WI38 (cell line): ENCODE results near the gene TENM4.

Experiments
- H3K4me3 ChIP-seq: 2 replicates; pipeline ENCODE4 v1.5.1; 2011; ENCODE audit warnings: low read depth, mild to moderate bottlenecking, control low read depth, low read length
- TF ChIP-seq, protein P1 (sequence below): IDR thresholded peaks from 2 replicates; pipeline ENCODE4 v1.5.1; 2012; ENCODE audit warnings: low read depth, mild to moderate bottlenecking, control low read depth, low read length

Gene TENM4

GRCh38 chr11:78797559-78797958 is 643.3 kb downstream of the TENM4 start:
- TF ChIP-seq, protein P1, sequence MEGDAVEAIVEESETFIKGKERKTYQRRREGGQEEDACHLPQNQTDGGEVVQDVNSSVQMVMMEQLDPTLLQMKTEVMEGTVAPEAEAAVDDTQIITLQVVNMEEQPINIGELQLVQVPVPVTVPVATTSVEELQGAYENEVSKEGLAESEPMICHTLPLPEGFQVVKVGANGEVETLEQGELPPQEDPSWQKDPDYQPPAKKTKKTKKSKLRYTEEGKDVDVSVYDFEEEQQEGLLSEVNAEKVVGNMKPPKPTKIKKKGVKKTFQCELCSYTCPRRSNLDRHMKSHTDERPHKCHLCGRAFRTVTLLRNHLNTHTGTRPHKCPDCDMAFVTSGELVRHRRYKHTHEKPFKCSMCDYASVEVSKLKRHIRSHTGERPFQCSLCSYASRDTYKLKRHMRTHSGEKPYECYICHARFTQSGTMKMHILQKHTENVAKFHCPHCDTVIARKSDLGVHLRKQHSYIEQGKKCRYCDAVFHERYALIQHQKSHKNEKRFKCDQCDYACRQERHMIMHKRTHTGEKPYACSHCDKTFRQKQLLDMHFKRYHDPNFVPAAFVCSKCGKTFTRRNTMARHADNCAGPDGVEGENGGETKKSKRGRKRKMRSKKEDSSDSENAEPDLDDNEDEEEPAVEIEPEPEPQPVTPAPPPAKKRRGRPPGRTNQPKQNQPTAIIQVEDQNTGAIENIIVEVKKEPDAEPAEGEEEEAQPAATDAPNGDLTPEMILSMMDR, result no peak

DNA sequence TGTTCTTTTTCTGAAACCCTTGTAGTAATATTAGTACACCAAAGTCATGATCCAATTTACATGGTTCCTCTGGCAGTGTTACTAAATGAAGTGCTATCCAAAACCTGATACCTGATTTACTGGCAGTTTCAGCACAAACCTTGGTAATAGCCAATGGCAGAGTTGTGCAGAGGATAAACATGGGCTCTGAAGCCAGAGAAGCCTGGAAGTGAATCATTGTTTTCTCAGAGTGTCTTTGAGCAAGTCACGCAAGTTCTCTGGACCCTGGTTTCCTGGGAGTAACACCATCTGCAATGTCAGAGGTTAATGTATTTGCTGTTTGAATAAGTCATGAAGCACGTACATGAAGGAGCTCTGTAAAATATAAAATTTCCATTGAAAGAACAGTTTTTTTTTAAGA is 643.9 kb downstream of the TENM4 start:
- TF ChIP-seq, protein P1, result no peak

More at GRCh38 chr11:78797559-78797958, 643.3 kb downstream of the TENM4 start:
- no peak overlapping the region for H3K4me3 ChIP-seq

DNA sequence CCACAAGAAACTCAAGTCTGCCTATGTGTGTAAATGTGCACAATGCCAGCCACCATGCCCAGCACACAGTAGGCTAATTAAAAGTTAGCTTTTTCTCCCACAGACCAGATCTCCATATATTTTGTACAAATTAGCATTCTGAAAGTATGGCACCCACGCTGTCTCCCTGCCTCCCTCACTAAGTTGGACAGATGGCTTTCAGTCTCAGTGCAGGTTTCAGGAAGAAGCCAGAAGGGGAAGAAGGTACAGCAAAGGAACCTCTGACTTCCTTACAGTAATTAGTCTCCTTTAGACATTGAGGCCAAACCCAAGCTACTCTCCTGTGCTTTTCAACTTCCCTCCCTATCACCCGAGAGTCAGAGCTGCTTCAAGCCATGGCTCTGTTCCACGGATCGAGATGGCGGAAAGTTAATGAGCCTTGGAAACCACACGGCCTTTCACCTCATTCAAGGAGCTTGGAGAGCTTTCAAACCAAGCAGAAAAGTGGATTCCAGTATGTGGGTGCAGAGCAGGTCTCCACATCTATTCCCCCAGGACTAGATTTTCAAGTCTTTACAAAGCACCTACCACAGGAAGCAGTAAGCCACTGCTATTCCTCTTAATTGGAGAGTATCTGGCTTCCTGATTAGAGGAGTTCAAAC is 645.1 kb downstream of the TENM4 start:
- no peak overlapping the region for H3K4me3 ChIP-seq
- TF ChIP-seq, protein P1, result no peak

More for the DNA sequence above, 643.9 kb downstream of the TENM4 start:
- H3K4me3 ChIP-seq, result no peak overlapping the region

GRCh38 chr11:78791964-78792363 is 648.9 kb downstream of the TENM4 start:
- no peak overlapping the region for H3K4me3 ChIP-seq
- TF ChIP-seq, protein P1, result no peak

DNA sequence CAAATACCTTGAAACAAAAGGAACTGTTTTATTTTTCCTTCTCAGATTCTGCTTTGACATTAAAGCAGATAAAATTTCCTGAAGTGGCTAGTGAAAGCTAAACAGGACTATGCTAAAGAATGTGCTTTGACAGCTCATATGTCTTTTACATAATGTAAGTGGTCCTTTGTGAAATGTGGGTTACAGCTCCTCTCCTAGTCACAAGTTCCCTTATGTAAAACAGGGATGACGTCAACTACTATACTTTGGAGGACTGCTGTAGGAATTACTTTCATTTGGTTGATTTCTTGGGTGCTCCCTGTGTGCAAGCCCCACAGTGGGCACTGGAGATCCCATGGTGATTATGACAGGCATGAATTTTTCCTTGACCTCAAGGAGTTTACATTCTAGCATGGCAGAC is 649.6 kb downstream of the TENM4 start:
- no peak overlapping the region for H3K4me3 ChIP-seq
- TF ChIP-seq, protein P1, result no peak

GRCh38 chr11:78790784-78791183 is 650.0 kb downstream of the TENM4 start:
- TF ChIP-seq, protein P1, result no peak
- no peak overlapping the region for H3K4me3 ChIP-seq

DNA sequence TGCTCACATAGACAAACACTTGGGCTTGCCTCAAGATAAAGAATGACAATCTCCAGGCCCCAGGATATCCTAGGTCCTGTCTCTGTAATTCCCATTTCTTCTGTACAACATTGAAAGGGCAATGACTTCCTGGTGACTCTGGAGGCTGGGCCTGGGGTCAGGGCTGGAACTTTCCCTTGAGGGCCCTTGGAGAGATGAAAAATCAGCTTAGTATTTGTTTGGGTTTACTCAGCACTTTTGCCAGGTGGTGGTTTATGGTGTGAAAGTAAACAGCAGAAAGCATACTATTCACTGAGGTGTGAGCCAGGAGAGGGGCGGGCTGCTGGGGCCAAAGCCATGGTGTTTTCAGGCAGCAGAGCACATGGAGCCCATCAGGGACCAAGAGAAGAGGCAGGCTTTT is 651.5 kb downstream of the TENM4 start:
- TF ChIP-seq, protein P1, result no peak
- H3K4me3 ChIP-seq, result no peak overlapping the region
